DMS53 (cell line): ENCODE measurements around the gene GPANK1.
A peak's percentile ranks its signal among the peaks of the same experiment; 100 is the strongest.

Experiments
- DNase-seq: peaks from one replicate; lab custom pipeline; 2025; lab: John Stamatoyannopoulos, UW

Gene GPANK1

GRCh38 chr6:31691078-31691463 lies 26.3 kb upstream of the GPANK1 start:
- DNase-seq = no peak

GRCh38 chr6:31690231-31691077 lies 25.7 kb upstream of the GPANK1 start:
- no peak for DNase-seq

DNA sequence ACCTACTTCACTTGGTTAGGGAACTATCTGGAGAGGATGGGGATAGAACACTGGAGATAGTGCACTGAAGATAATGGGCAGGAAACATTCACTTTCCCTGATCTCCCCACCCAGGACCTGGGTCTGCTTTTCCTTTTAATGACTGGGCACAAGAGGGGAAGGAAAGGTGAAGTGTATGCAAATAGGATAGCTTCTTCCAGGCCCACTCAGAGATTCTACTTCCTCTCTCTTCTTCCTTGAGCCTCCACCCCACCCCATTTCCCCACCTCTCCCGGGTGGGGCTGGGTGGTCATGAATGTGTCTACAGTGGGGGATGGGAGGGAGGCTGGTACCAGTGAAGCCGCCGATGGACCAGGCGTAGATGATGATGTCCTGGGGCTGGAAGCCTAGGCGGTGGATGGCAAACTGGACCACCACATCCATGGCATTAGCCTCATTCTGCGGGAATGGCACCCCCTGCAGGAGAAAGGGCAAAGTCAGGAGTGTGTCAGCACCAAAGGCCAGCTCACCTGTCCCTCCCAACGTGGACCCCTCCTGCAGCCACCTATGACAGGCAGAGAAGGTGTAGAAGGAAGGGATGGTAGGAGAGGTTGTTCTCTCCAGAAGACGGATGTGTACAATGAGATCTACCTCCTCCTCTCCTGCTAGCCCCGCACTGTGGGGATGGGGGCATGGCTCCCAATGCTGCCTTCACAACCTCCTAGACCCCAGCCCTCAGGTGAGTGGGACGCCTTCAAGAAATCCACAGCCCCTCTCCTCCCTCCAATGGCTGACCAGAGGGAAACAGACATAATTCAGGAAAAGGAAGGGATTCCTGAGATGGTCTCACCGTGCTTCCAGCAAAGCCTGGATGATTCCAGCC lies 24.7 kb upstream of the GPANK1 start:
- peak; percentile 21 for DNase-seq

- DNase-seq = no peak
These were observed 23.3 kb upstream of the GPANK1 start for GRCh38 chr6:31687860-31688693.

DNA sequence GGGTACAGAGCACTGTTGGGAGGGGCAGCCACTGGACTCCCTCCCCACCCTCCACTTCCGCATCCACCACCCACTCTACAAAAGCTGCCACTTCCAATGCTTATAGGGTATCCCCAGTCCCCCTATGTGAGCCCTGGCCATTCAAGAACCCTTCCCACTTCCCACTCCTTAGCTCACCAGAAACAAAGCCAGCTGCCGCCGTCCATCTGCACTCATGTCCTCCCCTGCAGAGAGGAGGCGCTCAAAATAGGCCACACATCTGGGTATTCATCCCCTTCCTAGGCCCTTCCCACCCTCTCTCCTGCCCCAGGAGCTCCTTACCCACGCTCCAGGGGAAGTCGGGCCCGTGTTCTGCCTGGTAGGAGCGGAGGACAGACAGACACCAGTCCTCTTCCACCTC lies 22.5 kb upstream of the GPANK1 start:
- DNase-seq = peak; percentile 20

DNA sequence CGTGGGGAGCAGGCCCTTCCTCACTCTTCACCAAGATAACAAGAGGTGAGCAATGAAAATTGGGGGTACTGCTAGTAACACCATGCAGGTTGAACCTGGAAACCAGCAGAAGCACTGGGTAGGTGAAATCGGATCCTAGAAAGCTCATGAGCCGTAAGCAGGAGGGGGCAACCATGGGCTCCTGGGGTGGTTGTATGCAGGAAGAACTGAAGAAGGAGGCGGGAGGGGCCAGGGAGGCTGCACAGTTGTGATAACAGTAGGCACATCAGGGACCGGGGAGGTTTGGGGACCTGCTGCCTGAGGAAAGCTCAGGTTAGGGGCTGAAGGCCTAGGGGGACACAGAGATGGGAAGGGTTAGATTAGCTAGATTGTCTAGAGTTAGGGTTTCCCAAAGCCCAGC lies 21.7 kb upstream of the GPANK1 start:
- no peak for DNase-seq

DNA sequence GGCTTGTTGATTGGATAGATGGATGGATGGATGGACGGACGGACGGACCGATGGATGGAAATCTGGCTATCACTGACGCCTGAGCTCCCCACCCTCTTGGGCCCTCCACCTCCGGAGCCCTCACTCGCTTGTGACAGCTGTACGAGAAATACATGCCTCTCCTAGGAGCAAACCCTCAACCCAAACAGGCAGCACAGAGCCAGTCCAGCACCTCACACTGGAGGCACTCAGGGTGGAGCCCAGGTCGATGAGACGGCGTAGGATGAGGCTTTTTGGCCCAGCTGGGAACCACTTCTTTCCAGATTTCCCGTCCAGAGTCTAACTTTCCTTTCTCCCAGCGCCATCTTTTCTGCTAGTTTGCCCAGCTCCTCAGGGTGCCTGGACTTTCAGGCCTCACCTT lies 18.8 kb upstream of the GPANK1 start:
- DNase-seq = peak; percentile 61

- peak; percentile 88 for DNase-seq
These were observed 16.4 kb upstream of the GPANK1 start for GRCh38 chr6:31681135-31681671.

DNA sequence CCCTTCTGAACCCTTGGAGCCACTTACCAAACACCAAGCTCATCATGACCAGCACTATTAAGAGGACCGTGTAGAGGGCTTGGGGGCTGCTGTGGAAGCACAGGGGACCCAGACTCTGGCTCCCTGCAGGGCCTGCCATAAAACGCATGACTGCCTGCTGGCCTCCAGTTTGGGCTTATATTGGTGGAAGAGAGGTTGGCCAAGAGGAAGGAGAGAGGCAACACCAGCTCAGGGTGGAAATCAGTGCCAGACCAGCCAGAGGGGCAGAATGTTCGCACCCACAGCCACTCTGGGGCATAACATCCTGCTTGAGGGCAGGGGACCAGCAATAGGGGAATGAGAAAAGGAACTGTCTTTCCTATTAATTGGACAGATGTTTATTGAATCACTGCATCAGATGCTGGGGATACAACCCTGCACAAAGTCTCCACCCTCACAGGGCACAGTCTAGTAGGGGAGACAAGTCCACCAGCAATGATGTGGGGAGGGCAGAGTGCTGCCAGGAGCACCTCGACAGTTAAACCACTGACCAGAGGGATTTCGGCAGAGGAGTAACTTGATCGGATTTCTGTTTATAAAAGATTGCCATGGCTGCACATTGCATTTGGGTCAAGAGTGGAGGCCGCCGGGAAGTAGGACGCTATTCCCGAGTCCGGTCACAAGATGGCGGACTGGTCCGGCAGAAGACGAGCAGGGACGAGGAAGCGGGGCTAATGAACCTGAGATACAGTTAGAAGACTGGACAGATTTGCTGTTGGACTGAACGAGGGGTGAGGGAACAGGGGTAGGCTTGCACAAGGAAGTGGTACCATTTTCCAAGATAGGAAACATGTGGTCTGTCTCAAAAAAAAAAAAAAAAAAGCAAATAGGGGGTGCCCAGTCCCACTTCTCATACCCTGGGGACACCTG lies 15.7 kb upstream of the GPANK1 start, which contains the start of gene LY6G5C:
Gene LY6G5C (minus strand): TSS at position 842 of the 909 bp plus-strand sequence. CDS start 694 bp downstream, at position 148.
- DNase-seq = peak; percentile 96

GRCh38 chr6:31677955-31678354 lies 13.2 kb upstream of the GPANK1 start:
- no peak for DNase-seq

GRCh38 chr6:31676904-31677303 lies 12.1 kb upstream of the GPANK1 start:
- DNase-seq = peak; percentile 52

DNA sequence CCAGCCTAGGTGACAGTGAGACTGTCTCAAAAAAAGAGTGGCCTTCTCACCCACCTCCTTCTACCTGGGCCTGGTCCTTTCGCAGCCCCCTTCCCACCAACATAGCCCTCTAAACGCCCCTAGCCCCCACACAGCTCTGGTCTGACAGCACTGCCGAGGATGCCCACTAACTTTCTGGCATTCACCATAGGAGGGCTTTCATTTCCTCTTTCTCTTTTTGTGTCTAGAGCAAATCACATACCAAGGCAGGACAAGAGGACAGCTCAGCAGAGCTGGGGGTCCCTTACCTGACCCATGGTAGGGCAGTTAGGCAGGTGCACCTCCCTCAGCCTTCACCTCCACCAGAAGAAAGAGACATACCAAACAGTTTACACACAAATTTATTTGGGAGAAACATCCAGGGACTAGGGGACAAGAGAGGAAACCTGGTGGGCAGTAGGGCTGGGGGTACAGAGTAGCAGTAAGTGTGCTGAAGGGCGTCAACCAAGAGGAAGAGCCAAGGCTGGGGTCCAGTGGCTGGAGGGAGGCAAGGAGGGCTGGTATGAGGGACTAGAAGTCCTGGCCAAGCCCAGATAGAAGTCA lies 11.6 kb upstream of the GPANK1 start:
- no peak for DNase-seq

DNA sequence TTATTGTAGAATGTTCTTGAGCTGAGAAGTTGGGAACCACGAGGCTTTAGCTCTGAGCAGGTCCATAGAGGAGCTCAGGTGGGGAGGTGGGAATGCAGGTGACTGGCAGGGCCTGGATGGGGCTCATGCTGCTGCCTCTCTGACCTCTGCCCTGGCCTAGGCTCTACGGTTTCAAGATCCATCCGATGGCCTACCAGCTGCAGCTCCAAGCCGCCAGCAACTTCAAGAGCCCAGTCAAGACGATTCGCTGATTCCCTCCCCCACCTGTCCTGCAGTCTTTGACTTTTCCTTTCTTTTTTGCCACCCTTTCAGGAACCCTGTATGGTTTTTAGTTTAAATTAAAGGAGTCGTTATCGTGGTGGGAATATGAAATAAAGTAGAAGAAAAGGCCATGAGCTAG lies 4.9 kb upstream of the GPANK1 start, which contains the start of gene LY6G5B:
Gene LY6G5B (plus strand): TSS at position 301 of the 400 bp plus-strand sequence. CDS start 975 bp downstream, outside the sequence.
- no peak for DNase-seq

- no peak for DNase-seq
These were observed 1.7 kb upstream of the GPANK1 start for GRCh38 chr6:31666337-31666965.

- peak; percentile 99 for DNase-seq
These were observed 922 bp upstream of the GPANK1 start, which contains the start of gene CSNK2B for GRCh38 chr6:31665501-31666336. Gene CSNK2B (plus strand): TSS chr6:31666080. CDS start chr6:31666832, 752 bp downstream.

GRCh38 chr6:31663961-31664789 lies 622 bp downstream of the GPANK1 start:
- no peak for DNase-seq

DNA sequence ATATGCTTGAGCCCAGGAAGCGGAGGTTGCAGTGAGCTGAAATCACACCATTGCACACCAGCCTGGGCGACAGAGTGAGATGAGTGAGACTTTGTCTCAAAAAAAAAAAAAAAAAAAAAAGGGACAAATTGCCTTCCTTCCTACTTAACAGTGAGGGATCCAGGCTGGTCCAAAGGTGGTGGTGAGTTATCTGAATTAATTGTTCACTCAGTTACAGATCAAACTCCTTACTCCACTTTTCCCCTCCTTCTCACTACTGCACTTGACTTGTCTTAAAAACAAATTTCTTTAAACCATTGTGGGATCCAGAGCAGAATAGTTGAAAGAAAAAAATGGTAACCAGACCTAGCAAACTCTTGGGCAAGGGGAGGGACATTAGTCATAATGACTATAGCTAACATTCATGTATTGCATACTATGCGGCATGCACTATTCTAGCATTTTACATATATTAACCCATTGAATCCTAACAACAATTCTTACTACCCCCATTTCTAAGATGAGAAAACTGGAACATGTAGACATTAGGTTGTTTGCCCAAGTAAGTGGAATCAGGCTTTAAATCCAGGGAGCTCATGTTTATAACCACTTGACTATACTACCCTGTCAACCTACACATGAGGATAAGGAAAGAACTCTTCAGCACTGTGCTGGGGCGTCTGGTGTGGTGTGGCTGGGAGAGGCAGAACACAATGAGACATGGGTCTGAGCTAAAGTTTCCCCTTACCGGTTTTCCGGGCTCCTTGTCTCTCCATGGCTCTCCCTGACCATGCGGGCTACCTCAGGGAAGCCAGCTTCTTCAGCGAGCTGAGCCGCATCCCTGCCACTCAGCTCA lies 1.5 kb downstream of the GPANK1 start:
- no peak for DNase-seq
